Measurements from ENCODE around the gene EIF4H. TPM values are rescaled to one million over a fixed set of nuclear protein-coding genes. Genes with fewer than 3 reads are reported as not detected.
"Not testable (repeated sequence)": the region's sequence is repeated elsewhere in the genome, so short reads cannot be mapped to it uniquely, and the experiment has no call there.

The EIF4H gene
- total RNA-seq, 1 experiment from 2014 or later, result 196 TPM

GRCh38 chr7:74165867-74166593 is 8.1 kb upstream of the EIF4H start:
- no peaks in the 10 kb centered on the region for H3K9me3 Mint-ChIP-seq (ENCODE audit: low read depth, unreplicated experiment)
- H3K4me1 Mint-ChIP-seq (ENCODE audit: low read depth, unreplicated experiment), result no peaks in the 10 kb centered on the region
- H3K27ac Mint-ChIP-seq (ENCODE audit: unreplicated experiment), result no peak overlapping the region
- no peak for TF ChIP-seq CTCF (IDR thresholded peaks at IDR 0.05; ENCODE audit: unreplicated experiment)
- no TSS peak for BruUV-seq (replicated peaks)
- no peak for DNase-seq
- no peaks in the 10 kb centered on the region for H3K36me3 Mint-ChIP-seq (ENCODE audit: insufficient read depth, unreplicated experiment)
- H3K4me3 Mint-ChIP-seq (ENCODE audit: low read depth, unreplicated experiment), result no peak overlapping the region
- intact Hi-C loops (cut with micrococcal nuclease; ENCODE audit: unreplicated experiment), result no loop called here
- CTCF ChIA-PET, result no interaction called here
- no peaks in the 10 kb centered on the region for H3K27me3 Mint-ChIP-seq (ENCODE audit: unreplicated experiment)

- H3K36me3 Mint-ChIP-seq (ENCODE audit: insufficient read depth, unreplicated experiment); BruUV-seq (replicated peaks); intact Hi-C loops (cut with micrococcal nuclease; ENCODE audit: unreplicated experiment); DNase-seq; H3K27ac Mint-ChIP-seq (ENCODE audit: unreplicated experiment); H3K4me3 Mint-ChIP-seq (ENCODE audit: low read depth, unreplicated experiment); H3K27me3 Mint-ChIP-seq (ENCODE audit: unreplicated experiment); H3K4me1 Mint-ChIP-seq (ENCODE audit: low read depth, unreplicated experiment); H3K9me3 Mint-ChIP-seq (ENCODE audit: low read depth, unreplicated experiment): not testable (repeated sequence)
- CTCF ChIA-PET, result interaction anchor here (0.6 to 0.7 kb wide), 3 partner anchors 16 to 130 kb away, joined by 4 to 6 read pairs (median 4); partner anchors contain the start of gene LAT2
These were observed 6.8 kb upstream of the EIF4H start for GRCh38 chr7:74167324-74167723.

- peaks cover 46% of the 10 kb centered on the region for H3K36me3 Mint-ChIP-seq (ENCODE audit: insufficient read depth, unreplicated experiment)
- H3K4me1 Mint-ChIP-seq (ENCODE audit: low read depth, unreplicated experiment), result no peaks in the 10 kb centered on the region
- CTCF ChIA-PET, result interaction anchor here (0.6 kb wide), 1 partner anchor 813 kb away, joined by 3 read pairs; no protein-coding TSS in a partner anchor
- peak overlapping the region; percentile 82 for H3K4me3 Mint-ChIP-seq (ENCODE audit: low read depth, unreplicated experiment)
- peak overlapping the region; percentile 52 for H3K27ac Mint-ChIP-seq (ENCODE audit: unreplicated experiment)
- TSS peak; percentile 62 for BruUV-seq (replicated peaks)
- intact Hi-C loops (cut with micrococcal nuclease; ENCODE audit: unreplicated experiment), result no loop called here
- no peaks in the 10 kb centered on the region for H3K9me3 Mint-ChIP-seq (ENCODE audit: low read depth, unreplicated experiment)
- no peak for TF ChIP-seq CTCF (IDR thresholded peaks at IDR 0.05; ENCODE audit: unreplicated experiment)
- no peak for DNase-seq
- H3K27me3 Mint-ChIP-seq (ENCODE audit: unreplicated experiment), result no peaks in the 10 kb centered on the region
These were observed 1.1 kb upstream of the EIF4H start for GRCh38 chr7:74173074-74173473.

- Mint-ChIP-seq H3K4me1 (ENCODE audit: low read depth, unreplicated experiment) (no peaks in the 10 kb centered on the region), H3K27me3 (ENCODE audit: unreplicated experiment) (no peaks in the 10 kb centered on the region), H3K27ac (ENCODE audit: unreplicated experiment) (peak overlapping the region; percentile 52), H3K9me3 (ENCODE audit: low read depth, unreplicated experiment) (no peaks in the 10 kb centered on the region), H3K4me3 (ENCODE audit: low read depth, unreplicated experiment) (peak overlapping the region; percentile 82), H3K36me3 (ENCODE audit: insufficient read depth, unreplicated experiment) (peaks cover 46% of the 10 kb centered on the region)
- TF ChIP-seq CTCF (IDR thresholded peaks at IDR 0.05; ENCODE audit: unreplicated experiment), result no peak
- intact Hi-C loops (cut with micrococcal nuclease; ENCODE audit: unreplicated experiment), result no loop called here
- CTCF ChIA-PET, result interaction anchor here (0.6 to 0.9 kb wide), 2 partner anchors 10 to 73 kb away, joined by 3 read pairs; no protein-coding TSS in a partner anchor
- DNase-seq, result no peak
- BruUV-seq (replicated peaks), result no TSS peak
These were observed 678 bp upstream of the EIF4H start for GRCh38 chr7:74173491-74173865.

GRCh38 chr7:74174606-74175082 is 488 bp downstream of the EIF4H start:
- BruUV-seq (replicated peaks), result no TSS peak
- Mint-ChIP-seq H3K4me1 (ENCODE audit: low read depth, unreplicated experiment) (no peaks in the 10 kb centered on the region), H3K27me3 (ENCODE audit: unreplicated experiment) (no peaks in the 10 kb centered on the region), H3K27ac (ENCODE audit: unreplicated experiment) (peak overlapping the region; percentile 61), H3K4me3 (ENCODE audit: low read depth, unreplicated experiment) (peak overlapping the region; percentile 82), H3K9me3 (ENCODE audit: low read depth, unreplicated experiment) (no peaks in the 10 kb centered on the region), H3K36me3 (ENCODE audit: insufficient read depth, unreplicated experiment) (peaks cover 52% of the 10 kb centered on the region)
- CTCF ChIA-PET, result no interaction called here
- DNase-seq, result peak; percentile 20
- intact Hi-C loops (cut with micrococcal nuclease; ENCODE audit: unreplicated experiment), result no loop called here
- no peak for TF ChIP-seq CTCF (IDR thresholded peaks at IDR 0.05; ENCODE audit: unreplicated experiment)

All from Calu3 (cell line).